Liver (tissue), 9 donors: Measurements from ENCODE around the gene MEGF6. TPM values are rescaled to one million over a fixed set of nuclear protein-coding genes. Genes with fewer than 3 reads are reported as not detected.

Experiments used
- DNase-seq: peaks from one replicate; pipeline ENCODE4 v3.0.0-alpha.2; 2017; ENCODE audit warnings: low spot score
- H3K27ac ChIP-seq, 2 donors: one replicate each; pipeline ENCODE4 v1.7.0; 2013; ENCODE audit warnings: inconsistent platforms in 2 of 2, low read length in 2 of 2, control low read depth in 1 of 2, low read depth in 1 of 2, mild to moderate bottlenecking in 1 of 2
- H3K27me3 ChIP-seq, 4 donors: one replicate each; pipeline versions ENCODE4 v1.6.1 to v1.7.0; 2013; ENCODE audit warnings: low read length in 3 of 4, inconsistent platforms in 1 of 4, mild to moderate bottlenecking in 1 of 4, moderate library complexity in 1 of 4; ENCODE audit not compliant: control insufficient read depth in 4 of 4, insufficient read depth in 4 of 4
- H3K36me3 ChIP-seq, 4 donors: one replicate each; pipeline versions ENCODE4 v1.6.1 to v1.7.0; 2013; ENCODE audit warnings: low read length in 3 of 4, mild to moderate bottlenecking in 3 of 4, low read depth in 1 of 4, moderate library complexity in 1 of 4; ENCODE audit not compliant: control insufficient read depth in 4 of 4, insufficient read depth in 3 of 4
- H3K4me1 ChIP-seq, 4 donors: one replicate each; pipeline versions ENCODE4 v1.6.1 to v1.7.0; 2013; ENCODE audit warnings: low read length in 3 of 4, mild to moderate bottlenecking in 3 of 4, moderate library complexity in 1 of 4; ENCODE audit not compliant: control insufficient read depth in 4 of 4, insufficient read depth in 4 of 4
- H3K4me3 ChIP-seq, 3 donors: one replicate each; pipeline versions ENCODE4 v1.6.1 to v1.7.0; 2013; ENCODE audit warnings: low read length in 3 of 3, control low read depth in 1 of 3, low read depth in 1 of 3, mild to moderate bottlenecking in 1 of 3
- H3K9ac ChIP-seq, 2 donors: one replicate each; pipeline ENCODE4 v1.7.0; 2013; ENCODE audit warnings: low read length in 2 of 2, mild to moderate bottlenecking in 2 of 2, moderate library complexity in 2 of 2, control low read depth in 1 of 2, low read depth in 1 of 2
- H3K9me3 ChIP-seq, 4 donors: one replicate each; pipeline versions ENCODE4 v1.6.1 to v1.7.0; 2013; ENCODE audit warnings: low read length in 3 of 4; ENCODE audit not compliant: control insufficient read depth in 4 of 4
- FOXA1 ChIP-seq: IDR thresholded peaks from 2 replicates; pipeline ENCODE4 v1.6.1; 2016; ENCODE audit warnings: antibody characterized with exemption
- FOXA2 ChIP-seq: IDR thresholded peaks from 2 replicates; pipeline ENCODE4 v1.6.1; 2016; ENCODE audit warnings: antibody characterized with exemption
- HNF4G ChIP-seq: IDR thresholded peaks from 2 replicates; pipeline ENCODE4 v1.6.1; 2016; ENCODE audit warnings: antibody characterized with exemption
- NR2F2 ChIP-seq: IDR thresholded peaks from 2 replicates; pipeline ENCODE4 v1.6.1; 2016; ENCODE audit warnings: antibody characterized with exemption
- RXRA ChIP-seq, 2 donors: IDR thresholded peaks; 2 replicates each; pipeline ENCODE4 v1.6.1; 2017 to 2018; ENCODE audit warnings: antibody characterized with exemption in 2 of 2, mild to moderate bottlenecking in 1 of 2
- SP1 ChIP-seq: IDR thresholded peaks from 2 replicates; pipeline ENCODE4 v1.6.1; 2018; ENCODE audit warnings: antibody characterized with exemption, mild to moderate bottlenecking
- WGBS: extraction: QIAGEN DNeasy Blood & Tissue Kit; methylation state at CpG from one replicate; pipeline ENCODE4 v1.1.7; 2013; 5-methylcytosine and 5-hydroxymethylcytosine counted together
- polyA plus RNA-seq, 2 donors: library from polyadenylated mRNA; stranded (reverse) in 1 of 2; unstranded in 1 of 2; fragments of 200-250 nt in 1 of 2; fragments of >200 nt in 1 of 2; fragmentation: Nextera tagmentation in 1 of 2; extraction: Ambion mirVana in 1 of 2; gene quantifications; one replicate each; pipeline versions ENCODE4 v1.2.1 to v1.2.3, GENCODE V29; 2013 to 2015
- total RNA-seq, 2 donors: library from RNA; depleted of rRNA; stranded (reverse); fragments of >200 nt; gene quantifications; one replicate each; pipeline ENCODE4 v1.2.3, GENCODE V29; 2014
- TF ChIP-seq, protein P1 (sequence below): IDR thresholded peaks from 2 replicates; pipeline ENCODE4 v1.6.1; 2016; ENCODE audit warnings: antibody characterized with exemption
- TF ChIP-seq, protein P2 (sequence below): fragments of 150-350 bp; IDR thresholded peaks from 2 replicates; pipeline ENCODE4 v1.5.1; 2017; ENCODE audit warnings: improper control_type of control experiment, low read depth, low read length; ENCODE audit not compliant: missing input control
- TF ChIP-seq, protein P3 (sequence below): IDR thresholded peaks from 2 replicates; pipeline ENCODE4 v1.6.1; 2016; ENCODE audit warnings: antibody characterized with exemption, mild to moderate bottlenecking
- TF ChIP-seq, protein P4 (sequence below): IDR thresholded peaks from 2 replicates; pipeline ENCODE4 v1.6.1; 2016; ENCODE audit warnings: antibody characterized with exemption
- donor health status: healthy.
- donor health status: healthy.
- donor health status: healthy.
- donor health status: healthy.
- donor health status: healthy.

The MEGF6 gene
- total and polyA plus RNA-seq, 4 donors = 1.3 to 11.0 (median 4.0) TPM

DNA sequence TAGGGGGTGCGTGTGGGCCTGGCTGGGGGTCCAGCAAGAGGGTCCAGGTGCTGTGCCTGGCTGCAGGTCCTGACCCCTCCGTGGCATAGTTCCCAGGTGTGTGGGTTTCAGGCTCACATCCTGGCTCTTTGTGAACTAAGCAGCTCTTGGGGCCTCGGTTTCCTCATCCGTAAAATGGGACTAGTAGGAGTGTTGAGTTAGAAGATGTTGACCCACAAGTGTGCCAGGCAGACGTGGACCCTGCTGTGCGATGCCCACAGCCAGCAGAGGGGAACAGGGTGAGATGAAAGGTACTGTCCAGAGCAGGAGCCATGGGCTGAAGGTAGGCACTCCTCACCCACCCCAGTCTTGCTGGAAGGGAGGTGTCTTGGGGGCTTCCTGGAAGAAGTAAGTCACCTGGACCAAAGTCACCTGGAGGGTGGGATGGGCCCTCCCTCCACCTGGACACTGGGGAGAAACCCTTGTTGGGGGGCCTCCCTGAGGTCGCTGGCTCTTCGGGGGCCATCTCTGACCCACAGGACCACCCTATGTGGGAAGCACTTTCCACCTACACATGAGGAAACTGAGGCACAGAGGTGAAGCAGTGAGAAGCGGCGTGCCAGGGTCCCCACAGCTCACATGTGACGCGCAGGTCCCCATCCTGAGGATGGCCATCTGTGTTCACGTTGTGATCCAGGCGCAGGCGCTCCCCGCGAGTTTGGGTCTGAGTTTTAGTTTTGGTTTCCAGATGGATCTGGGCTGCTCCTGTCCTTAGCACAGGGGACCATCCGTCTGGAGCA is 155.4 kb downstream of the MEGF6 start:
- Histone ChIP-seq H3K27me3 (peaks cover 0 to 4% (median 1%) of the 10 kb centered on the region in 4 donors), H3K9me3 (no peaks in the 10 kb centered on the region), H3K4me3 (no peak overlapping the region), H3K36me3 (no peaks in the 10 kb centered on the region), H3K27ac (no peak overlapping the region), H3K9ac (no peak overlapping the region), H3K4me1 (peaks cover 6 to 27% (median 11%) of the 10 kb centered on the region in 4 donors)
- DNase-seq = no peak
- TF ChIP-seq NR2F2 = no peak
- TF ChIP-seq HNF4G = no peak
- TF ChIP-seq, protein P1, sequence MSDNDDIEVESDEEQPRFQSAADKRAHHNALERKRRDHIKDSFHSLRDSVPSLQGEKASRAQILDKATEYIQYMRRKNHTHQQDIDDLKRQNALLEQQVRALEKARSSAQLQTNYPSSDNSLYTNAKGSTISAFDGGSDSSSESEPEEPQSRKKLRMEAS = no peak
- TF ChIP-seq, protein P2, sequence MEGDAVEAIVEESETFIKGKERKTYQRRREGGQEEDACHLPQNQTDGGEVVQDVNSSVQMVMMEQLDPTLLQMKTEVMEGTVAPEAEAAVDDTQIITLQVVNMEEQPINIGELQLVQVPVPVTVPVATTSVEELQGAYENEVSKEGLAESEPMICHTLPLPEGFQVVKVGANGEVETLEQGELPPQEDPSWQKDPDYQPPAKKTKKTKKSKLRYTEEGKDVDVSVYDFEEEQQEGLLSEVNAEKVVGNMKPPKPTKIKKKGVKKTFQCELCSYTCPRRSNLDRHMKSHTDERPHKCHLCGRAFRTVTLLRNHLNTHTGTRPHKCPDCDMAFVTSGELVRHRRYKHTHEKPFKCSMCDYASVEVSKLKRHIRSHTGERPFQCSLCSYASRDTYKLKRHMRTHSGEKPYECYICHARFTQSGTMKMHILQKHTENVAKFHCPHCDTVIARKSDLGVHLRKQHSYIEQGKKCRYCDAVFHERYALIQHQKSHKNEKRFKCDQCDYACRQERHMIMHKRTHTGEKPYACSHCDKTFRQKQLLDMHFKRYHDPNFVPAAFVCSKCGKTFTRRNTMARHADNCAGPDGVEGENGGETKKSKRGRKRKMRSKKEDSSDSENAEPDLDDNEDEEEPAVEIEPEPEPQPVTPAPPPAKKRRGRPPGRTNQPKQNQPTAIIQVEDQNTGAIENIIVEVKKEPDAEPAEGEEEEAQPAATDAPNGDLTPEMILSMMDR = no peak
- TF ChIP-seq, protein P3, sequence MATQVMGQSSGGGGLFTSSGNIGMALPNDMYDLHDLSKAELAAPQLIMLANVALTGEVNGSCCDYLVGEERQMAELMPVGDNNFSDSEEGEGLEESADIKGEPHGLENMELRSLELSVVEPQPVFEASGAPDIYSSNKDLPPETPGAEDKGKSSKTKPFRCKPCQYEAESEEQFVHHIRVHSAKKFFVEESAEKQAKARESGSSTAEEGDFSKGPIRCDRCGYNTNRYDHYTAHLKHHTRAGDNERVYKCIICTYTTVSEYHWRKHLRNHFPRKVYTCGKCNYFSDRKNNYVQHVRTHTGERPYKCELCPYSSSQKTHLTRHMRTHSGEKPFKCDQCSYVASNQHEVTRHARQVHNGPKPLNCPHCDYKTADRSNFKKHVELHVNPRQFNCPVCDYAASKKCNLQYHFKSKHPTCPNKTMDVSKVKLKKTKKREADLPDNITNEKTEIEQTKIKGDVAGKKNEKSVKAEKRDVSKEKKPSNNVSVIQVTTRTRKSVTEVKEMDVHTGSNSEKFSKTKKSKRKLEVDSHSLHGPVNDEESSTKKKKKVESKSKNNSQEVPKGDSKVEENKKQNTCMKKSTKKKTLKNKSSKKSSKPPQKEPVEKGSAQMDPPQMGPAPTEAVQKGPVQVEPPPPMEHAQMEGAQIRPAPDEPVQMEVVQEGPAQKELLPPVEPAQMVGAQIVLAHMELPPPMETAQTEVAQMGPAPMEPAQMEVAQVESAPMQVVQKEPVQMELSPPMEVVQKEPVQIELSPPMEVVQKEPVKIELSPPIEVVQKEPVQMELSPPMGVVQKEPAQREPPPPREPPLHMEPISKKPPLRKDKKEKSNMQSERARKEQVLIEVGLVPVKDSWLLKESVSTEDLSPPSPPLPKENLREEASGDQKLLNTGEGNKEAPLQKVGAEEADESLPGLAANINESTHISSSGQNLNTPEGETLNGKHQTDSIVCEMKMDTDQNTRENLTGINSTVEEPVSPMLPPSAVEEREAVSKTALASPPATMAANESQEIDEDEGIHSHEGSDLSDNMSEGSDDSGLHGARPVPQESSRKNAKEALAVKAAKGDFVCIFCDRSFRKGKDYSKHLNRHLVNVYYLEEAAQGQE = no peak
- TF ChIP-seq FOXA1 = no peak
- WGBS = 91% methylated on average over 18 of the region's 18 CpGs

DNA sequence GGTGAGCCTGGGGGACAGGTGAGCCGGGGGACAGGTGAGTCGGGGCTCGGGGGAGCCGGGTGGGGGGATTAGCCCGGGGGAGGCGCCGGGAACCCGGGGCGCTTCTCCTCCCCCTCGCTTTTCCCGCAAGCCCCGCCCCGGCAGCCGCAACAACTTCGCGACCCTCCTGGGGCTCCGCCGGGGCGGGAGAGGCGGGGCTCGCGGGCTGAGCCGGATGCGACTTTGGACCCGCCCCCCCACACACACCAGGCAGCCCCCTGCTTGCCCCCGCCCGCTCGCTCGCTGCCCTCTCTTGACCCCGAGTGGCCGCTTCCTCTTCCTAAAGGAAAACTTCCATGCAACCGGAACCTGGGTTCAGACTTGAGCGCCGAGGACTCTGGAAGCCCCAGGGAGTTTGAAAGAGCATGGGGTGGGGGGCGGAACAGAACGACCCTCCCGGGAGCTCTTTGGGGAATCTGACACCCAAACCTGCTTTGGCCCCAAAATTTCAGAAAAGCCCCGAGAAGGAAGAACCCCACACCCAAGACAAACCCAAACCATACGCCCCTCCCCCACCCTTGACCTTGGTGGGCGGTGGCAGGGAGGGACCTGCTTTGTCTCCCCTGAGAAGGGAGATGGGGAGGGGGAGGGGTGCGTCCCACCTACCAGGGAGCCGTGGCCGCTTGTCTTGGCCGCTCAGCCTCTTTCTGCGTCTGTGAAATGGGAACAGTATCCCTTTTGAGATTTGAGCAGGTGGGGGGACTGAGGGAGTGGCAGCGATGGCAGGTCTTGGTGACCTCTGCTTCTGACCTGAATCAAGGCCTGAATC is 156.3 kb downstream of the MEGF6 start:
- Histone ChIP-seq H3K9ac (no peak overlapping the region), H3K36me3 (no peaks in the 10 kb centered on the region), H3K27ac (no peak overlapping the region), H3K4me3 (peak overlapping the region in 2 of 3 donors; percentile 37 to 78), H3K4me1 (peaks cover 1 to 19% (median 7%) of the 10 kb centered on the region in 4 donors), H3K27me3 (peaks cover 0 to 4% (median 1%) of the 10 kb centered on the region in 4 donors), H3K9me3 (no peaks in the 10 kb centered on the region)
- peak; percentile 61 for DNase-seq
- TF ChIP-seq, protein P4, sequence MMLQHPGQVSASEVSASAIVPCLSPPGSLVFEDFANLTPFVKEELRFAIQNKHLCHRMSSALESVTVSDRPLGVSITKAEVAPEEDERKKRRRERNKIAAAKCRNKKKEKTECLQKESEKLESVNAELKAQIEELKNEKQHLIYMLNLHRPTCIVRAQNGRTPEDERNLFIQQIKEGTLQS = no peak
- TF ChIP-seq RXRA (IDR thresholded peaks at IDR 0.05) (peak; percentile 11 to 24), NR2F2 (peak; percentile 76), FOXA2 (no peak), SP1 (peak; percentile 33)
- 14% methylated on average over 46 of the region's 46 CpGs for WGBS
